Measurements from ENCODE around the gene MYRFL. TPM values are rescaled to one million over a fixed set of nuclear protein-coding genes. Genes with fewer than 3 reads are reported as not detected.

MYRFL gene
- total and polyA plus RNA-seq, 3 experiments from 2014 or later, result not detected

GRCh38 chr12:69948851-69949250 is 123.8 kb downstream of the MYRFL start:
- ChIA-PET CTCF (no interaction called here), POLR2A (no interaction called here)
- Mint-ChIP-seq H3K27me3 (no peaks in the 10 kb centered on the region), H3K36me3 (peaks cover 0 to 4% (median 0%) of the 10 kb centered on the region in 3 donors), H3K4me3 (no peak overlapping the region), H3K9me3 (no peaks in the 10 kb centered on the region), H3K27ac (peak overlapping the region in 1 of 8 donors; percentile 72), H3K4me1 (no peaks in the 10 kb centered on the region)
- H3K4me3 ChIP-seq (ENCODE audit: low read length), result no peak overlapping the region
- H3K4me1 ChIP-seq (ENCODE audit: insufficient read depth, low read length), result no peaks in the 10 kb centered on the region
- no peak overlapping the region for H3K27ac ChIP-seq (ENCODE audit: low read depth, low read length)
- DNase-seq, result no peak
- H3K27me3 ChIP-seq (ENCODE audit: insufficient read depth, low read length, poor library complexity, severe bottlenecking), result no peaks in the 10 kb centered on the region
- H3K36me3 ChIP-seq (ENCODE audit: insufficient read depth, low read length), result no peaks in the 10 kb centered on the region
- no peaks in the 10 kb centered on the region for H3K9me3 ChIP-seq (ENCODE audit: low read length)

GRCh38 chr12:69949311-69950002 is 124.4 kb downstream of the MYRFL start:
- Histone ChIP-seq H3K9me3 (ENCODE audit: low read length) (no peaks in the 10 kb centered on the region), H3K4me3 (ENCODE audit: low read length) (no peak overlapping the region), H3K27me3 (ENCODE audit: insufficient read depth, low read length, poor library complexity, severe bottlenecking) (no peaks in the 10 kb centered on the region), H3K36me3 (ENCODE audit: insufficient read depth, low read length) (no peaks in the 10 kb centered on the region), H3K4me1 (ENCODE audit: insufficient read depth, low read length) (no peaks in the 10 kb centered on the region), H3K27ac (ENCODE audit: low read depth, low read length) (no peak overlapping the region)
- Mint-ChIP-seq H3K4me3 (no peak overlapping the region), H3K4me1 (no peaks in the 10 kb centered on the region), H3K27ac (no peak overlapping the region), H3K27me3 (no peaks in the 10 kb centered on the region), H3K36me3 (peaks cover 0 to 4% (median 0%) of the 10 kb centered on the region in 3 donors), H3K9me3 (no peaks in the 10 kb centered on the region)
- CTCF ChIA-PET, result no interaction called here
- POLR2A ChIA-PET, result no interaction called here
- DNase-seq, result no peak

GRCh38 chr12:69951108-69951507 is 126.1 kb downstream of the MYRFL start:
- no peak for DNase-seq
- Histone ChIP-seq H3K9me3 (ENCODE audit: low read length) (no peaks in the 10 kb centered on the region), H3K27me3 (ENCODE audit: insufficient read depth, low read length, poor library complexity, severe bottlenecking) (no peaks in the 10 kb centered on the region), H3K36me3 (ENCODE audit: insufficient read depth, low read length) (no peaks in the 10 kb centered on the region), H3K4me1 (ENCODE audit: insufficient read depth, low read length) (no peaks in the 10 kb centered on the region), H3K4me3 (ENCODE audit: low read length) (no peak overlapping the region), H3K27ac (ENCODE audit: low read depth, low read length) (no peak overlapping the region)
- POLR2A ChIA-PET, result no interaction called here
- Mint-ChIP-seq H3K9me3 (no peaks in the 10 kb centered on the region), H3K4me1 (no peaks in the 10 kb centered on the region), H3K36me3 (peaks cover 0 to 4% (median 0%) of the 10 kb centered on the region in 3 donors), H3K27ac (no peak overlapping the region), H3K4me3 (no peak overlapping the region), H3K27me3 (no peaks in the 10 kb centered on the region)
- CTCF ChIA-PET, result no interaction called here

- POLR2A ChIA-PET, result no interaction called here
- peaks cover 0 to 4% (median 0%) of the 10 kb centered on the region in 3 donors for H3K36me3 Mint-ChIP-seq
Measured at GRCh38 chr12:69952890-69953289, 127.9 kb downstream of the MYRFL start.

GRCh38 chr12:69961246-69961645 is 136.2 kb downstream of the MYRFL start:
- Histone ChIP-seq H3K27ac (ENCODE audit: low read depth, low read length) (no peak overlapping the region), H3K9me3 (ENCODE audit: low read length) (no peaks in the 10 kb centered on the region), H3K4me1 (ENCODE audit: insufficient read depth, low read length) (no peaks in the 10 kb centered on the region), H3K36me3 (ENCODE audit: insufficient read depth, low read length) (no peaks in the 10 kb centered on the region), H3K27me3 (ENCODE audit: insufficient read depth, low read length, poor library complexity, severe bottlenecking) (no peaks in the 10 kb centered on the region), H3K4me3 (ENCODE audit: low read length) (no peak overlapping the region)
- H3K27ac Mint-ChIP-seq, result no peak overlapping the region
- peaks cover 6 to 11% of the 10 kb centered on the region in 2 donors for H3K27me3 Mint-ChIP-seq
- no peak for DNase-seq
- POLR2A ChIA-PET, result no interaction called here
- CTCF ChIA-PET, result no interaction called here
- H3K36me3 Mint-ChIP-seq, result no peaks in the 10 kb centered on the region
- H3K4me3 Mint-ChIP-seq, result no peak overlapping the region
- no peaks in the 10 kb centered on the region for H3K4me1 Mint-ChIP-seq
- H3K9me3 Mint-ChIP-seq, result peaks cover 0 to 2% (median 0%) of the 10 kb centered on the region in 5 donors

More at GRCh38 chr12:69952890-69953289, 127.9 kb downstream of the MYRFL start:
- Mint-ChIP-seq H3K4me1 (no peaks in the 10 kb centered on the region), H3K27me3 (peaks cover 0 to 6% of the 10 kb centered on the region in 2 donors), H3K9me3 (no peaks in the 10 kb centered on the region), H3K4me3 (no peak overlapping the region), H3K27ac (no peak overlapping the region)
- no peak overlapping the region for H3K27ac ChIP-seq (ENCODE audit: low read depth, low read length)
- H3K4me3 ChIP-seq (ENCODE audit: low read length), result no peak overlapping the region
- no peaks in the 10 kb centered on the region for H3K36me3 ChIP-seq (ENCODE audit: insufficient read depth, low read length)
- no peaks in the 10 kb centered on the region for H3K27me3 ChIP-seq (ENCODE audit: insufficient read depth, low read length, poor library complexity, severe bottlenecking)
- DNase-seq, result no peak
- CTCF ChIA-PET, result no interaction called here
- H3K9me3 ChIP-seq (ENCODE audit: low read length), result no peaks in the 10 kb centered on the region
- no peaks in the 10 kb centered on the region for H3K4me1 ChIP-seq (ENCODE audit: insufficient read depth, low read length)

GRCh38 chr12:69966409-69966808 is 141.4 kb downstream of the MYRFL start:
- no peak overlapping the region for H3K4me3 Mint-ChIP-seq
- no peaks in the 10 kb centered on the region for H3K36me3 Mint-ChIP-seq
- peaks cover 0 to 4% (median 0%) of the 10 kb centered on the region in 5 donors for H3K9me3 Mint-ChIP-seq
- H3K27ac ChIP-seq (ENCODE audit: low read depth, low read length), result no peak overlapping the region
- no peak for DNase-seq
- CTCF ChIA-PET, result interaction anchor here (0.8 kb wide), 1 partner anchor 89 kb away, joined by 3 read pairs; no protein-coding TSS in a partner anchor
- no peaks in the 10 kb centered on the region for H3K27me3 ChIP-seq (ENCODE audit: insufficient read depth, low read length, poor library complexity, severe bottlenecking)
- H3K36me3 ChIP-seq (ENCODE audit: insufficient read depth, low read length), result no peaks in the 10 kb centered on the region
- no peaks in the 10 kb centered on the region for H3K9me3 ChIP-seq (ENCODE audit: low read length)
- POLR2A ChIA-PET, result no interaction called here
- no peaks in the 10 kb centered on the region for H3K4me1 ChIP-seq (ENCODE audit: insufficient read depth, low read length)
- no peak overlapping the region for H3K4me3 ChIP-seq (ENCODE audit: low read length)
- no peaks in the 10 kb centered on the region for H3K4me1 Mint-ChIP-seq
- H3K27ac Mint-ChIP-seq, result no peak overlapping the region
- H3K27me3 Mint-ChIP-seq, result peaks cover 0 to under 1% of the 10 kb centered on the region in 2 donors

GRCh38 chr12:69966839-69967238 is 141.8 kb downstream of the MYRFL start:
- H3K27ac Mint-ChIP-seq, result no peak overlapping the region
- Histone ChIP-seq H3K9me3 (ENCODE audit: low read length) (no peaks in the 10 kb centered on the region), H3K4me1 (ENCODE audit: insufficient read depth, low read length) (no peaks in the 10 kb centered on the region), H3K27ac (ENCODE audit: low read depth, low read length) (no peak overlapping the region), H3K27me3 (ENCODE audit: insufficient read depth, low read length, poor library complexity, severe bottlenecking) (no peaks in the 10 kb centered on the region), H3K36me3 (ENCODE audit: insufficient read depth, low read length) (no peaks in the 10 kb centered on the region), H3K4me3 (ENCODE audit: low read length) (no peak overlapping the region)
- peaks cover 0 to 2% (median 0%) of the 10 kb centered on the region in 5 donors for H3K9me3 Mint-ChIP-seq
- DNase-seq, result no peak
- H3K4me3 Mint-ChIP-seq, result no peak overlapping the region
- ChIA-PET POLR2A (no interaction called here), CTCF (interaction anchor here (0.8 kb wide), 1 partner anchor 89 kb away, joined by 3 read pairs; no protein-coding TSS in a partner anchor)
- no peaks in the 10 kb centered on the region for H3K4me1 Mint-ChIP-seq
- no peaks in the 10 kb centered on the region for H3K27me3 Mint-ChIP-seq
- H3K36me3 Mint-ChIP-seq, result no peaks in the 10 kb centered on the region

GRCh38 chr12:69969011-69969410 is 144.0 kb downstream of the MYRFL start:
- CTCF ChIA-PET, result no interaction called here
- Histone ChIP-seq H3K27ac (ENCODE audit: low read depth, low read length) (no peak overlapping the region), H3K4me1 (ENCODE audit: insufficient read depth, low read length) (no peaks in the 10 kb centered on the region), H3K36me3 (ENCODE audit: insufficient read depth, low read length) (no peaks in the 10 kb centered on the region), H3K27me3 (ENCODE audit: insufficient read depth, low read length, poor library complexity, severe bottlenecking) (no peaks in the 10 kb centered on the region), H3K4me3 (ENCODE audit: low read length) (no peak overlapping the region), H3K9me3 (ENCODE audit: low read length) (no peaks in the 10 kb centered on the region)
- H3K4me3 Mint-ChIP-seq, result no peak overlapping the region
- no peaks in the 10 kb centered on the region for H3K4me1 Mint-ChIP-seq
- POLR2A ChIA-PET, result no interaction called here
- no peak for DNase-seq
- H3K9me3 Mint-ChIP-seq, result peaks cover 0 to 2% (median 0%) of the 10 kb centered on the region in 5 donors
- H3K36me3 Mint-ChIP-seq, result no peaks in the 10 kb centered on the region
- peaks cover 0 to 5% of the 10 kb centered on the region in 2 donors for H3K27me3 Mint-ChIP-seq
- H3K27ac Mint-ChIP-seq, result no peak overlapping the region

Data from CD8-positive, alpha-beta memory T cell (primary cell).